Calu3 (cell line): ENCODE data around the gene SLC22A14. TPM values are rescaled to one million over a fixed set of nuclear protein-coding genes. Genes with fewer than 3 reads are reported as not detected.

Experiments
- BruUV-seq: library from RNA; stranded (reverse); fragments of 400-500 nt; replicated peaks from 2 replicates; lab custom pipeline; 2021; lab: Mats Ljungman, UMichigan
- CTCF ChIA-PET: fragments of 300-600 bp; sonication (Branson Sonifier 250); formaldehyde crosslinking; loops from one replicate; lab custom pipeline; 2022; ENCODE audit warnings: antibody characterized with exemption; lab: Charles Lee
- DNase-seq: peaks from one replicate; pipeline ENCODE4 v3.0.0; 2022
- H3K27ac Mint-ChIP-seq: one replicate; pipeline ENCODE4 v1.8.0; 2022; ENCODE audit warnings: mixed read lengths; ENCODE audit not compliant: unreplicated experiment
- H3K27me3 Mint-ChIP-seq: one replicate; pipeline ENCODE4 v1.8.0; 2022; ENCODE audit warnings: mixed read lengths; ENCODE audit not compliant: unreplicated experiment
- H3K36me3 Mint-ChIP-seq: one replicate; pipeline ENCODE4 v1.8.0; 2022; ENCODE audit warnings: mild to moderate bottlenecking, moderate library complexity, mixed read lengths; ENCODE audit not compliant: insufficient read depth, unreplicated experiment
- H3K4me1 Mint-ChIP-seq: one replicate; pipeline ENCODE4 v1.8.0; 2022; ENCODE audit warnings: mild to moderate bottlenecking, low read depth, mixed read lengths; ENCODE audit not compliant: unreplicated experiment
- H3K4me3 Mint-ChIP-seq: one replicate; pipeline ENCODE4 v1.8.0; 2022; ENCODE audit warnings: mild to moderate bottlenecking, low read depth, moderate library complexity, mixed read lengths; ENCODE audit not compliant: unreplicated experiment
- H3K9me3 Mint-ChIP-seq: one replicate; pipeline ENCODE4 v1.8.0; 2022; ENCODE audit warnings: low read depth, mixed read lengths; ENCODE audit not compliant: unreplicated experiment
- CTCF ChIP-seq: fragments of 200-600 bp; IDR thresholded peaks from one replicate; pipeline ENCODE4 v1.8.0; 2022; ENCODE audit warnings: antibody characterized with exemption; ENCODE audit not compliant: unreplicated experiment
- intact Hi-C: fragments of 100-400 bp; cut with micrococcal nuclease; formaldehyde crosslinking; loops from one replicate; pipeline ENCODE4 v1.10.0; 2022; ENCODE audit not compliant: unreplicated experiment
- total RNA-seq: library from RNA; stranded (reverse); gene quantifications from 2 replicates; pipeline ENCODE4 v1.2.3, GENCODE V29; 2022

The SLC22A14 gene
- total RNA-seq, 1 experiment from 2014 or later: 1.8 TPM

DNA sequence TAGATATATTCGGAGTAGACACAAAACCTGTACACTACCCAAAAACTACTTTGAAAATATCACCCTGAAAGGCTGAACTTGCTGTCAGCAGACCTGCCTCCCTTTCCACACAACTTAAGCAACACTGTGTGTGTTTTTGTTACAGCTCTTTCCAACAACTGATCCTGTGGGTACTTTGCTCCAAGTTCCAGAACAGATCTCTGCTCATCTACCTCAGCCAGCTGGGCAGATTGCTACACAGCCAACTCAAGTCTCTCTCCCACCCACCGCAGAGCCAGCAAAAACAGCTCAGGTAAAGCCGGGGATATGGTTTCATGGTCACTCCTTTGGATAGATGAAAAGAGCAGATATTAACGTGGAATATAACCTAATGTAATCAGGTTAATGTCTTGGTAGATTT is 36.2 kb upstream of the SLC22A14 start:
- BruUV-seq: no TSS peak
- Mint-ChIP-seq H3K27me3 (no peaks in the 10 kb centered on the region), H3K4me1 (peaks cover 20% of the 10 kb centered on the region), H3K9me3 (no peaks in the 10 kb centered on the region), H3K27ac (no peak overlapping the region), H3K4me3 (no peak overlapping the region), H3K36me3 (peaks cover 17% of the 10 kb centered on the region)
- CTCF ChIA-PET: interaction anchor here (0.7 kb wide), 1 partner anchor 81 kb away, joined by 3 read pairs; the partner anchor contains the start of gene OXSR1
- no peak for TF ChIP-seq CTCF
- no peak for DNase-seq
- intact Hi-C loops: loop anchor here (5.0 kb wide), 2 partner anchors 79 to 129 kb away; partner anchors contain the start of gene OXSR1

GRCh38 chr3:38247366-38248035 is 34.6 kb upstream of the SLC22A14 start:
- BruUV-seq: no TSS peak
- peaks cover 20% of the 10 kb centered on the region for H3K4me1 Mint-ChIP-seq
- peak; percentile 15 for DNase-seq
- no peak overlapping the region for H3K4me3 Mint-ChIP-seq
- H3K27me3 Mint-ChIP-seq: no peaks in the 10 kb centered on the region
- CTCF ChIA-PET: interaction anchor here (0.6 to 1.3 kb wide), 4 partner anchors 62 to 130 kb away, joined by 3 to 4 read pairs (median 4); no protein-coding TSS in a partner anchor
- peaks cover 17% of the 10 kb centered on the region for H3K36me3 Mint-ChIP-seq
- H3K9me3 Mint-ChIP-seq: no peaks in the 10 kb centered on the region
- TF ChIP-seq CTCF: no peak
- peak overlapping the region; percentile 76 for H3K27ac Mint-ChIP-seq
- intact Hi-C loops: loop anchor here (1.0 to 5.0 kb wide), 3 partner anchors 80 to 130 kb away; partner anchors contain the start of gene OXSR1

GRCh38 chr3:38250198-38250597 is 31.9 kb upstream of the SLC22A14 start:
- no peaks in the 10 kb centered on the region for H3K9me3 Mint-ChIP-seq
- CTCF ChIA-PET: no interaction called here
- intact Hi-C loops: no loop called here
- no peaks in the 10 kb centered on the region for H3K27me3 Mint-ChIP-seq
- TF ChIP-seq CTCF: no peak
- BruUV-seq: no TSS peak
- H3K4me1 Mint-ChIP-seq: peaks cover 20% of the 10 kb centered on the region
- no peak for DNase-seq
- H3K4me3 Mint-ChIP-seq: no peak overlapping the region
- H3K27ac Mint-ChIP-seq: no peak overlapping the region
- H3K36me3 Mint-ChIP-seq: peaks cover 41% of the 10 kb centered on the region

DNA sequence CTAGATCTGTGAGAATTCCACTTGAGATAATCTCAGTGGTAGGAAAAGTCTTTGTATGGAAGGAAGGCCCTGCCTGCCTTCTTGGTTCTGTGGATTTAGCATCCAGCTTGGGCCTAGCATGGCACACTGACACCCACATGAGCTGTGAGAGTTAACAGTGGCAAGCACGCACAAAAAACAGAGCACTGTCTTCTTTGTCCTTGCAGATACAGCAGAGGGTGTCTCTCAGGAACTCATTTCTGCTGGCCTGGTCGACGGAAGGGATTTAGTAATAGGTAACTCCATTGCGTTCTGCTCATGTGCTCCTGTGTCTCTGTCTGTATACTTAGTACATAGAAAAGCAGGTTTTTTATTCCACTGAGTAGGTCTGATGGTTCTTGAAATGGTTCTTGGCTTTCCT is 30.9 kb upstream of the SLC22A14 start:
- no peaks in the 10 kb centered on the region for H3K27me3 Mint-ChIP-seq
- H3K4me3 Mint-ChIP-seq: no peak overlapping the region
- intact Hi-C loops: no loop called here
- BruUV-seq: no TSS peak
- CTCF ChIA-PET: no interaction called here
- H3K9me3 Mint-ChIP-seq: no peaks in the 10 kb centered on the region
- DNase-seq: no peak
- H3K27ac Mint-ChIP-seq: no peak overlapping the region
- H3K4me1 Mint-ChIP-seq: peaks cover 18% of the 10 kb centered on the region
- H3K36me3 Mint-ChIP-seq: peaks cover 41% of the 10 kb centered on the region
- TF ChIP-seq CTCF: no peak
